ENCODE measurements around the gene DCTD.

GRCh38 chr4:182898479-182898799, 18.7 kb downstream of the DCTD start:
- TF ChIP-seq POLR2A (IDR thresholded peaks at IDR 0.05; ENCODE audit: low read depth, low read length) (no peak), TAF1 (IDR thresholded peaks at IDR 0.05; ENCODE audit: low read depth, low read length) (no peak)

Measured in GM12891 (cell line).